Neuron (in vitro differentiated cells): Measurements from ENCODE around the gene SPESP1.

Source experiments
- H2AFZ ChIP-seq: one replicate; pipeline ENCODE4 v1.6.1; 2013; ENCODE audit warnings: low read depth, mild to moderate bottlenecking, inconsistent platforms, low read length, moderate library complexity
- H3K27me3 ChIP-seq: one replicate; pipeline ENCODE4 v1.6.1; 2013; ENCODE audit warnings: low read length; ENCODE audit not compliant: insufficient read depth
- H3K36me3 ChIP-seq: one replicate; pipeline ENCODE4 v1.6.1; 2013; ENCODE audit warnings: low read length; ENCODE audit not compliant: insufficient read depth
- H3K4me1 ChIP-seq: one replicate; pipeline ENCODE4 v1.6.1; 2013; ENCODE audit warnings: low read length; ENCODE audit not compliant: insufficient read depth
- H3K4me3 ChIP-seq: 2 replicates; pipeline ENCODE4 v1.5.1; 2013; ENCODE audit warnings: mild to moderate bottlenecking, low read length, moderate library complexity
- H3K9me3 ChIP-seq: one replicate; pipeline ENCODE4 v1.6.1; 2013; ENCODE audit warnings: low read length

The SPESP1 gene

DNA sequence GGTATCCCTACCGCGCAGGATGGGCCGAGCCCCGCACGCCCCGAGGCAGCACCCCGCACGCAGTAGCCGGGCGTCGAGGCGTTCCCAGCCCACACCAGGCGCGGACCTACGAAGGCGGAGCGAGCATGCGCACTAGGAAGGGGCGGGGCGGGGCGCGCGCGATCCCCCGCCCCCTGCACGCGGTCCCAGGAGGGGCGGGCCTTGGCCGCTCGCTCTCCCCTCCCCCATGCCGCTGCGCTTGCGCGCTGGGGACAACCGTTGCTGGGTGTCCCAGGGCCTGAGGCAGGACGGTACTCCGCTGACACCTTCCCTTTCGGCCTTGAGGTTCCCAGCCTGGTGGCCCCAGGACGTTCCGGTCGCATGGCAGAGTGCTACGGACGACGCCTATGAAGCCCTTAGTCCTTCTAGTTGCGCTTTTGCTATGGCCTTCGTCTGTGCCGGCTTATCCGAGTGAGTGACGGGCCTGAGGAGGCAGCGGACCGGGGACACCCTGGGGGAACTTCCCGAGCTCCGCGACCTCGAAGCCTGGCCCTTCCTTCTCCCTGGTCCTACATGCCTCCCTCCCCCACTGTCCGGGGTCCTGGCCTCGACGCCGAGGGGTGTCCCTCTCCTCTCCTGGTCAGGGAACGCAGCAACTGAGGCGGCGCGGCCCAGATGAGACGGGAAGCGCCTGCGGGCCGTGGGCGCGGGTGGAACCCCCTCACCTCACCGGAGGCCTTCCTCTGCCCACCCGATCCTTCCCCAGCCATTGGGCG is at the start of gene SPESP1:
Gene SPESP1, plus strand, starts transcription at position 258 of the 755 bp plus-strand sequence. Its CDS starts 129 bp downstream, at position 387.
- Histone ChIP-seq H3K4me1 (no peaks in the 10 kb centered on the region), H3K4me3 (no peak within 1 kb of the TSS), H2AFZ (no peak within 1 kb of the TSS), H3K36me3 (no peaks in the 10 kb centered on the region), H3K27me3 (no peaks in the 10 kb centered on the region), H3K9me3 (no peaks in the 10 kb centered on the region)

GRCh38 chr15:68885070-68885469 is 45.3 kb upstream of the SPESP1 start:
- no peak overlapping the region for H3K4me3 ChIP-seq
- no peak overlapping the region for H2AFZ ChIP-seq
- no peaks in the 10 kb centered on the region for H3K4me1 ChIP-seq
- H3K36me3 ChIP-seq, result no peaks in the 10 kb centered on the region
- H3K9me3 ChIP-seq, result no peaks in the 10 kb centered on the region
- peaks cover 15% of the 10 kb centered on the region for H3K27me3 ChIP-seq

DNA sequence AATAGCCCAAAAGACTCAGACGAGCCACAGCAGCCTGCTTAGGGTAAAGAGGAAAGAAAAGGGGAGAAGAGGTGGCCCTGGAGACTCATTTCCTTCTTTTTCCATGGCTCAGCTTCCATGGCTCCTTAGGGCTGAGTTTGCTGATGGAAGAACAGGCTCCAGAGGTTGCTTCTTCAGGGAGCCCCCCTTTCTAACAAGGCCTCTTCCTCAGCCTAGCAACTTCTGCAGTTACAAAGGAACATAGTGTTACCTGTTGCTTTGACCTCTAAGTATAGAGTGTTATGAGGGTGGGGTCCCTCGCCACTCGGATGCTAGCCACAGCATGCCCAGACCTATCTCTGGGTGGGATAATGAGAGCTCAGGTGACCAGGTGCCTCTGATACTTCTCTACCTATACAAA is 43.2 kb upstream of the SPESP1 start:
- no peak overlapping the region for H2AFZ ChIP-seq
- H3K27me3 ChIP-seq, result peaks cover 15% of the 10 kb centered on the region
- no peaks in the 10 kb centered on the region for H3K9me3 ChIP-seq
- H3K4me1 ChIP-seq, result no peaks in the 10 kb centered on the region
- no peaks in the 10 kb centered on the region for H3K36me3 ChIP-seq
- H3K4me3 ChIP-seq, result no peak overlapping the region

DNA sequence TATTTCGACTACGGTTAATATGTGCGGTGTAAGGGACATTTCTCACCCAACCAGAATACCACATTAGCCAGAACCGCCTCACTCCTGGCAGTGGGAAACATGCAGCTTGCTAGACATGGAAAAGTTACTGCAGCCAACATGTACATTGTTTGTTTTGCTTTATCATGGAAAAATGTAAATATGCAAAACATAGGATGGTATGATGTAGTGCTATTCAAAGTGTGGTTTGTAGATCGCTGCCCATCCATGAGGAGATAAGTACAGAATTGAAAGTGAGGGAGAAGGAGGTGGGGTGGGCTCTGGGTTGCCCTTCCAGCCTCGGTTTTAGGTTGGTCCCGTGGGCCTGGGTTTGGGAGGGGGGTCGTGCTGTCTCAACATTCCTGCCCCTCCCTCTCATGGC is 42.5 kb upstream of the SPESP1 start:
- H3K9me3 ChIP-seq, result no peaks in the 10 kb centered on the region
- H3K36me3 ChIP-seq, result no peaks in the 10 kb centered on the region
- no peak overlapping the region for H3K4me3 ChIP-seq
- peaks cover 15% of the 10 kb centered on the region for H3K27me3 ChIP-seq
- no peak overlapping the region for H2AFZ ChIP-seq
- no peaks in the 10 kb centered on the region for H3K4me1 ChIP-seq

GRCh38 chr15:68888419-68888818 is 41.9 kb upstream of the SPESP1 start:
- no peaks in the 10 kb centered on the region for H3K9me3 ChIP-seq
- no peak overlapping the region for H2AFZ ChIP-seq
- no peak overlapping the region for H3K4me3 ChIP-seq
- peaks cover 15% of the 10 kb centered on the region for H3K27me3 ChIP-seq
- H3K4me1 ChIP-seq, result no peaks in the 10 kb centered on the region
- H3K36me3 ChIP-seq, result no peaks in the 10 kb centered on the region

GRCh38 chr15:68894208-68894607 is 36.1 kb upstream of the SPESP1 start:
- Histone ChIP-seq H3K27me3 (no peaks in the 10 kb centered on the region), H3K4me1 (no peaks in the 10 kb centered on the region), H3K4me3 (no peak overlapping the region), H2AFZ (no peak overlapping the region), H3K9me3 (no peaks in the 10 kb centered on the region), H3K36me3 (no peaks in the 10 kb centered on the region)

DNA sequence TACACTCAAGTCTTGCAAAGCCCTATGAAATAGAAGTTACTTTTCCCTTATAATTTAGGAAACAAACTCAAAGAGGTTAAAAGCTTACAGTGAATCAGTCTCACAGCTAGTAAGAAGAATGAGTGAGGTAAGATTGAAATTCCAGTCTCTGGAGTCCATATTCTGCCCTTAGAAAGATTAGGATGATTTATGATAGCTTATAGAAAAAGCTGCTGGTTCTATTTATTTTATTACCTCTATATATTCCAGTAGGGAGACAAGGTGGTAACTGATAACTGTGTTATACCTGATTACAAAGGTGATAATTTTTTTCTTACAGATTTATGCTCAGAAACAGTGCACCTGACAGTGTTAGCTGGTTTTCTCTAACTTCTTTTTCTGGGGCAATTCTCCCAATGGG is 34.1 kb upstream of the SPESP1 start:
- Histone ChIP-seq H3K9me3 (no peaks in the 10 kb centered on the region), H2AFZ (no peak overlapping the region), H3K4me1 (no peaks in the 10 kb centered on the region), H3K27me3 (peaks cover 2% of the 10 kb centered on the region), H3K36me3 (no peaks in the 10 kb centered on the region), H3K4me3 (no peak overlapping the region)

DNA sequence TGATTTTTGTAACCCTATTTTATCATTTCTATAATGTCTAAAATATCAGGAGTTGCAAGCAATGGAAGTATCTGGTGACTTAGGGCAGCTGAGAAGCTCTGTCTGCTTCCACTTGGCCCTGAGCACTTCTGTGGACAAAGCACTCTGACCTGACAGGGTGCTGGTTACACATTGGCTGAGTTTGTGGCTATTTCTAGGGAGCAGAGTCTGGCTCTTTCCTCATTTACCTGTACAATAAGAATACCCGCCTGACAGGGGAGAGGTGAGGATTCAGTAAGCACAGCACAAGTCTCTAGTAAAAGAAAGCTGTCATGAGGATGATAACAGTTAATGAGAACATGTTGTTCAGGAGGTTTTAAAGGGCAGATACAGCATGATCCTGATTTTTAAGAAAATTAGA is 33.3 kb upstream of the SPESP1 start:
- peaks cover 2% of the 10 kb centered on the region for H3K27me3 ChIP-seq
- no peak overlapping the region for H3K4me3 ChIP-seq
- H3K9me3 ChIP-seq, result no peaks in the 10 kb centered on the region
- H3K36me3 ChIP-seq, result no peaks in the 10 kb centered on the region
- H2AFZ ChIP-seq, result no peak overlapping the region
- no peaks in the 10 kb centered on the region for H3K4me1 ChIP-seq

DNA sequence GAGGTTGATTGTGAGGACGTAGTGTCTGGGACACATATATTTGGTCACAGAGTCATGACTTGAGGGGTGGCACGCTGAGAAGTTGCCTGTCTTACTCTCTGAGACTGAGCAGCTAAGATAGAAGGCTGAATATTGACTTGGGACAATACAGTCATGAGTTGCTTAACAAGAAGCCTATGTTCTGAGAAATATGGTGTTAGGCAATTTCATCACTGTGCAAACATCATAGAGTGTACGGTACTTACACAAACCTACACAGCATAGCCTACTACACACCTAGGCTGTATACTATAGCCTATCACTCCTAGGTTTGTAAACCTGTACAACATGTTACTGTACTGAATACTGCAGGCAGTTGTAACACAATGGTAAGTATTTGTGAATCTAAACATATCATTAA is 30.3 kb upstream of the SPESP1 start:
- Histone ChIP-seq H3K36me3 (no peaks in the 10 kb centered on the region), H3K27me3 (peaks cover 2% of the 10 kb centered on the region), H2AFZ (no peak overlapping the region), H3K4me3 (no peak overlapping the region), H3K4me1 (no peaks in the 10 kb centered on the region), H3K9me3 (no peaks in the 10 kb centered on the region)

GRCh38 chr15:68907396-68907923 is 22.9 kb upstream of the SPESP1 start:
- Histone ChIP-seq H3K36me3 (no peaks in the 10 kb centered on the region), H3K4me3 (no peak overlapping the region), H2AFZ (no peak overlapping the region), H3K9me3 (no peaks in the 10 kb centered on the region), H3K27me3 (peaks cover 2% of the 10 kb centered on the region), H3K4me1 (no peaks in the 10 kb centered on the region)

DNA sequence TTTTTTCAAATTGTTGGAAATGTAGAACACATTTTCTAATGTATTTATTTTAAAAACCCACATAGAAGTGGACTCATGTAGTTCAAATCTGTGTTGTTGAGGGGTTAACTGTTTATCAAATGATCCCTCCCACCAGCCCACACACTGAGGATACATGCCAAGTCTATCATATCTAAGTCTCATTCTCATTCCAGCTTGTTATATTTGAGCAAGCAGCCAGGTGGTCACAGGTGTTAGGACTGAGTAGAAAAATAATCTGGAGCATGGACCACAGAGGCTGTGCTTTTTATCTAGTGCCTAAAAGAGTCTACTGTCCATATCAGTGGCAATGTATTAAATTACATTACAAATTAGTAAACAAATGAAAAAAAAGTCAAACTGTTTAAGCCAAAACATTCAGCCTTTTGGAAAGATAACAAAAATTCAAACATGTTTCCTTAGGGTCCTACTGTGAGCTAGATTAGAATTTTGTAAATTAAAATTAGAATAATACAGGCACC is 20.7 kb upstream of the SPESP1 start:
- H3K27me3 ChIP-seq, result peaks cover 2% of the 10 kb centered on the region
- no peaks in the 10 kb centered on the region for H3K4me1 ChIP-seq
- no peak overlapping the region for H2AFZ ChIP-seq
- H3K4me3 ChIP-seq, result no peak overlapping the region
- H3K9me3 ChIP-seq, result no peaks in the 10 kb centered on the region
- no peaks in the 10 kb centered on the region for H3K36me3 ChIP-seq

- Histone ChIP-seq H3K36me3 (no peaks in the 10 kb centered on the region), H2AFZ (no peak overlapping the region), H3K27me3 (peaks cover 2% of the 10 kb centered on the region)
These were observed 20.0 kb upstream of the SPESP1 start for GRCh38 chr15:68910341-68910740.

DNA sequence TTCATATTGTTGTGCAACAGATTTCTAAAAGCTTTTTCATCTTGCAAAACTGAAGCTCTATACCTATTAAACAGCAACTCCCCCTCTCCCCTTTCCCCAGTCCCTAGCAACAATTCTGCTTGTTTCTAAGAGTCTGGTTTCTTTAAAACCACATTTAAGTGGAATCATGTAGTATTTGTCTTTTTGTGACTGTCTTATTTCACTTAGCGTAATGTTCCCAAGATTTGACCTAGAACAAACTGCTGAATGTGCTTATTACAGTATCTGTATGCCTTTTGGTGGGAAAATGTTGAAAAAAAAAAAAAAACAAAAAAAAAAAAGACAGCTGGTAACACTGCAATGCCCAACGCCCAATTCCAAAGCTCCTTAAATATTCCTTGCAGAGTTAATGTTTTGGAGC is 19.5 kb upstream of the SPESP1 start:
- Histone ChIP-seq H3K4me3 (no peak overlapping the region), H2AFZ (no peak overlapping the region), H3K27me3 (peaks cover 2% of the 10 kb centered on the region), H3K4me1 (no peaks in the 10 kb centered on the region), H3K36me3 (no peaks in the 10 kb centered on the region), H3K9me3 (no peaks in the 10 kb centered on the region)

More at GRCh38 chr15:68910341-68910740, 20.0 kb upstream of the SPESP1 start:
- Histone ChIP-seq H3K9me3 (no peaks in the 10 kb centered on the region), H3K4me3 (no peak overlapping the region), H3K4me1 (no peaks in the 10 kb centered on the region)
